GM18505 (cell line): ENCODE results near the gene GPR85.
"Not testable (repeated sequence)": the region's sequence is repeated elsewhere in the genome, so short reads cannot be mapped to it uniquely, and the experiment has no call there.

Experiments
- ATAC-seq: cut with Tn5 transposase; IDR thresholded peaks from one replicate; pipeline ENCODE4 v1.9.1; 2021; ENCODE audit not compliant: unreplicated experiment
- POLR2A ChIP-seq: IDR thresholded peaks from 4 replicates; pipeline ENCODE4 v1.6.1; 2011; ENCODE audit warnings: borderline replicate concordance; ENCODE audit not compliant: insufficient read depth, insufficient read length; ENCODE audit errors: extremely low read depth

GPR85 gene

GRCh38 chr7:113060100-113060499 lies 26.5 kb downstream of the GPR85 start:
- TF ChIP-seq POLR2A: no peak
- ATAC-seq: no peak

GRCh38 chr7:113054938-113055337 lies 31.7 kb downstream of the GPR85 start:
- ATAC-seq: no peak

GRCh38 chr7:113054272-113054671 lies 32.4 kb downstream of the GPR85 start:
- not testable (repeated sequence) for ATAC-seq

More at GRCh38 chr7:113054938-113055337, 31.7 kb downstream of the GPR85 start:
- TF ChIP-seq POLR2A: no peak

DNA sequence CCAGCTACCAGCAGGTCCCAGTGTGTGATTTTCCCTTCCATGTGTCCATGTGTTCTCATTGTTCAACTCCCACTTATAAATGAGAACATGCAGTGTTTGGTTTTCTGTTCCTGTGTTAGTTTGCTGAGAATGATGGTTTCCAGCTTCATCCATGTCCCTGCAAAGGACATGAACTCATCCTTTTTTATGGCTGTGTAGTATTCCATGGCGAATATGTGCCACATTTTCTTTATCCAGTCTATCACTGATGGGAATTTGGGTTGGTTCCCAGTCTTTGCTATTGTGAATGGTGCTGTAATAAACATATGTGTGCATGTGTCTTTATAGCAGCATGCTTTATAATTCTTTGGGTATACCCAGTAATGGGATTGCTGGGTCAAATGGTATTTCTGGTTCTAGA lies 37.4 kb downstream of the GPR85 start:
- ATAC-seq: not testable (repeated sequence)

- ATAC-seq: no peak
- no peak for TF ChIP-seq POLR2A
Measured at GRCh38 chr7:113046453-113046852, 40.2 kb downstream of the GPR85 start.

GRCh38 chr7:113045379-113045778 lies 41.2 kb downstream of the GPR85 start:
- no peak for ATAC-seq
- TF ChIP-seq POLR2A: no peak

GRCh38 chr7:113044394-113044793 lies 42.2 kb downstream of the GPR85 start:
- no peak for TF ChIP-seq POLR2A
- ATAC-seq: no peak

- TF ChIP-seq POLR2A: no peak
- no peak for ATAC-seq
Measured at GRCh38 chr7:113040849-113041248, 45.8 kb downstream of the GPR85 start.

GRCh38 chr7:113033959-113034358 lies 52.7 kb downstream of the GPR85 start:
- TF ChIP-seq POLR2A: no peak
- ATAC-seq: no peak
